ENCODE data around the gene SIM2.
"Not testable (repeated sequence)": the region's sequence is repeated elsewhere in the genome, so short reads cannot be mapped to it uniquely, and the experiment has no call there.

Gene SIM2

GRCh38 chr21:36698981-36699545 is at the start of gene SIM2:
Gene SIM2 (plus strand): TSS chr21:36699115. CDS start chr21:36699747, 632 bp downstream.
- Histone ChIP-seq H3K9me3 (ENCODE audit: insufficient read depth, low read length) (no peaks in the 10 kb centered on the region), H2AFZ (ENCODE audit: low read depth, low read length) (no peak within 1 kb of the TSS), H4K20me1 (ENCODE audit: insufficient read depth, low read length) (no peaks in the 10 kb centered on the region), H3K27ac (ENCODE audit: low read length) (no peak within 1 kb of the TSS), H3K27me3 (ENCODE audit: low read depth, low read length) (no peaks in the 10 kb centered on the region), H3K36me3 (replicated peaks; ENCODE audit: low read depth, low read length) (no peaks in the 10 kb centered on the region), H3K9ac (ENCODE audit: low read length) (no peak within 1 kb of the TSS), H3K4me2 (ENCODE audit: low read length) (no peak within 1 kb of the TSS), H3K4me3 (ENCODE audit: low read length) (no peak within 1 kb of the TSS), H3K79me2 (ENCODE audit: low read length) (no peaks in the 10 kb centered on the region), H3K4me1 (ENCODE audit: low read length) (no peaks in the 10 kb centered on the region)
- TF ChIP-seq EZH2phosphoT487 (IDR thresholded peaks at IDR 0.05; ENCODE audit: low read depth) (no peak), CTCF (IDR thresholded peaks at IDR 0.05; ENCODE audit: low read depth, low read length) (no peak)

- Histone ChIP-seq H3K27me3 (ENCODE audit: low read depth, low read length) (no peaks in the 10 kb centered on the region), H3K4me3 (ENCODE audit: low read length) (no peak overlapping the region), H3K4me2 (ENCODE audit: low read length) (no peak overlapping the region), H3K9me3 (ENCODE audit: insufficient read depth, low read length) (no peaks in the 10 kb centered on the region), H4K20me1 (ENCODE audit: insufficient read depth, low read length) (no peaks in the 10 kb centered on the region), H3K79me2 (ENCODE audit: low read length) (no peaks in the 10 kb centered on the region), H2AFZ (ENCODE audit: low read depth, low read length) (no peak overlapping the region), H3K36me3 (replicated peaks; ENCODE audit: low read depth, low read length) (no peaks in the 10 kb centered on the region), H3K27ac (ENCODE audit: low read length) (no peak overlapping the region), H3K4me1 (ENCODE audit: low read length) (no peaks in the 10 kb centered on the region), H3K9ac (ENCODE audit: low read length) (no peak overlapping the region)
- TF ChIP-seq EZH2phosphoT487 (IDR thresholded peaks at IDR 0.05; ENCODE audit: low read depth) (no peak), CTCF (IDR thresholded peaks at IDR 0.05; ENCODE audit: low read depth, low read length) (no peak)
These were observed 44.6 kb upstream of the SIM2 start for GRCh38 chr21:36654324-36654723.

GRCh38 chr21:36654796-36655325 is 44.1 kb upstream of the SIM2 start:
- no peak overlapping the region for H3K27ac ChIP-seq (ENCODE audit: low read length)
- H3K4me3 ChIP-seq (ENCODE audit: low read length), result no peak overlapping the region
- no peaks in the 10 kb centered on the region for H3K4me1 ChIP-seq (ENCODE audit: low read length)
- H4K20me1 ChIP-seq (ENCODE audit: insufficient read depth, low read length), result no peaks in the 10 kb centered on the region
- H3K79me2 ChIP-seq (ENCODE audit: low read length), result no peaks in the 10 kb centered on the region
- no peak overlapping the region for H3K9ac ChIP-seq (ENCODE audit: low read length)
- no peak for TF ChIP-seq CTCF (IDR thresholded peaks at IDR 0.05; ENCODE audit: low read depth, low read length)
- no peak for TF ChIP-seq EZH2phosphoT487 (IDR thresholded peaks at IDR 0.05; ENCODE audit: low read depth)
- H3K36me3 ChIP-seq (replicated peaks; ENCODE audit: low read depth, low read length), result no peaks in the 10 kb centered on the region
- no peak overlapping the region for H3K4me2 ChIP-seq (ENCODE audit: low read length)
- H3K9me3 ChIP-seq (ENCODE audit: insufficient read depth, low read length), result no peaks in the 10 kb centered on the region
- no peaks in the 10 kb centered on the region for H3K27me3 ChIP-seq (ENCODE audit: low read depth, low read length)
- no peak overlapping the region for H2AFZ ChIP-seq (ENCODE audit: low read depth, low read length)

GRCh38 chr21:36656138-36656537 is 42.8 kb upstream of the SIM2 start:
- no peak overlapping the region for H3K9ac ChIP-seq (ENCODE audit: low read length)
- no peak overlapping the region for H3K27ac ChIP-seq (ENCODE audit: low read length)
- H3K36me3 ChIP-seq (replicated peaks; ENCODE audit: low read depth, low read length), result no peaks in the 10 kb centered on the region
- H3K9me3 ChIP-seq (ENCODE audit: insufficient read depth, low read length), result no peaks in the 10 kb centered on the region
- H3K27me3 ChIP-seq (ENCODE audit: low read depth, low read length), result no peaks in the 10 kb centered on the region
- TF ChIP-seq EZH2phosphoT487 (IDR thresholded peaks at IDR 0.05; ENCODE audit: low read depth) (no peak), CTCF (IDR thresholded peaks at IDR 0.05; ENCODE audit: low read depth, low read length) (no peak)
- no peak overlapping the region for H2AFZ ChIP-seq (ENCODE audit: low read depth, low read length)
- no peak overlapping the region for H3K4me3 ChIP-seq (ENCODE audit: low read length)
- no peak overlapping the region for H3K4me2 ChIP-seq (ENCODE audit: low read length)
- H3K4me1 ChIP-seq (ENCODE audit: low read length), result no peaks in the 10 kb centered on the region
- no peaks in the 10 kb centered on the region for H4K20me1 ChIP-seq (ENCODE audit: insufficient read depth, low read length)
- no peaks in the 10 kb centered on the region for H3K79me2 ChIP-seq (ENCODE audit: low read length)

- H3K27me3 ChIP-seq (ENCODE audit: low read depth, low read length); H3K4me1 ChIP-seq (ENCODE audit: low read length); H3K4me3 ChIP-seq (ENCODE audit: low read length); H3K9ac ChIP-seq (ENCODE audit: low read length); H3K27ac ChIP-seq (ENCODE audit: low read length); H3K9me3 ChIP-seq (ENCODE audit: insufficient read depth, low read length); H3K4me2 ChIP-seq (ENCODE audit: low read length); H4K20me1 ChIP-seq (ENCODE audit: insufficient read depth, low read length); H3K79me2 ChIP-seq (ENCODE audit: low read length); H2AFZ ChIP-seq (ENCODE audit: low read depth, low read length); H3K36me3 ChIP-seq (replicated peaks; ENCODE audit: low read depth, low read length): not testable (repeated sequence)
These were observed 41.6 kb upstream of the SIM2 start for GRCh38 chr21:36657290-36657689.
